Astrocyte (in vitro differentiated cells and primary cell): Measurements from ENCODE around the gene B4GALT5. TPM values are rescaled to one million over a fixed set of nuclear protein-coding genes. Genes with fewer than 3 reads are reported as not detected.

Source experiments
- DNase-seq: peaks from one replicate; pipeline ENCODE4 v3.0.0-alpha.2; 2010; ENCODE audit warnings: low read depth
- FAIRE-seq: peaks from 2 replicates; lab custom pipeline; 2011; peaks lifted over from hg19 to GRCh38; lab: Jason Lieb, UNC
- H2AFZ ChIP-seq: 2 replicates; pipeline ENCODE4 v1.6.0; 2012; ENCODE audit warnings: low read depth, low read length, inconsistent platforms
- H3K27ac ChIP-seq: 2 replicates; pipeline ENCODE4 v1.5.1; 2011; ENCODE audit warnings: low read depth, low read length, inconsistent platforms
- H3K27me3 ChIP-seq: 2 replicates; pipeline ENCODE4 v1.6.0; 2011; ENCODE audit warnings: low read length, inconsistent platforms; ENCODE audit not compliant: insufficient read depth
- H3K36me3 ChIP-seq: 2 replicates; pipeline ENCODE4 v1.5.1; 2011; ENCODE audit warnings: low read length, inconsistent platforms; ENCODE audit not compliant: insufficient read depth
- H3K4me1 ChIP-seq: 2 replicates; pipeline ENCODE4 v1.5.1; 2011; ENCODE audit warnings: low read length, inconsistent platforms; ENCODE audit not compliant: insufficient read depth
- H3K4me2 ChIP-seq: 2 replicates; pipeline ENCODE4 v1.6.0; 2012; ENCODE audit warnings: low read length, inconsistent platforms
- H3K4me3 ChIP-seq: 2 replicates; pipeline ENCODE4 v1.5.1; 2011; ENCODE audit warnings: low read depth, mild to moderate bottlenecking, low read length, inconsistent platforms; ENCODE audit not compliant: insufficient read depth
- H3K79me2 ChIP-seq: 2 replicates; pipeline ENCODE4 v1.6.0; 2012; ENCODE audit warnings: mild to moderate bottlenecking, low read length, inconsistent platforms; ENCODE audit not compliant: insufficient read depth
- H3K9ac ChIP-seq: 2 replicates; pipeline ENCODE4 v1.6.0; 2012; ENCODE audit warnings: mild to moderate bottlenecking, low read length, inconsistent platforms
- H3K9me3 ChIP-seq: 2 replicates; pipeline ENCODE4 v1.5.1; 2012; ENCODE audit warnings: low read depth, mild to moderate bottlenecking, low read length, inconsistent platforms; ENCODE audit not compliant: insufficient read depth
- H4K20me1 ChIP-seq: 2 replicates; pipeline ENCODE4 v1.6.0; 2012; ENCODE audit warnings: low read length, inconsistent platforms; ENCODE audit not compliant: insufficient read depth
- H3K27ac Mint-ChIP-seq: one replicate; pipeline ENCODE4 v1.8.0; 2021; ENCODE audit warnings: mild to moderate bottlenecking, mixed read lengths; ENCODE audit not compliant: unreplicated experiment
- H3K27me3 Mint-ChIP-seq: one replicate; pipeline ENCODE4 v1.8.0; 2021; ENCODE audit warnings: low read depth, mixed read lengths; ENCODE audit not compliant: unreplicated experiment
- H3K36me3 Mint-ChIP-seq: one replicate; pipeline ENCODE4 v1.8.0; 2021; ENCODE audit warnings: low read depth, mixed read lengths; ENCODE audit not compliant: unreplicated experiment
- H3K4me1 Mint-ChIP-seq: one replicate; pipeline ENCODE4 v1.8.0; 2021; ENCODE audit warnings: low read depth, mixed read lengths; ENCODE audit not compliant: unreplicated experiment
- H3K4me3 Mint-ChIP-seq: one replicate; pipeline ENCODE4 v1.8.0; 2021; ENCODE audit warnings: mild to moderate bottlenecking, moderate library complexity, mixed read lengths; ENCODE audit not compliant: unreplicated experiment
- H3K9me3 Mint-ChIP-seq: one replicate; pipeline ENCODE4 v1.8.0; 2021; ENCODE audit warnings: mild to moderate bottlenecking, mixed read lengths; ENCODE audit not compliant: unreplicated experiment
- CTCF ChIP-seq: IDR thresholded peaks from 2 replicates; pipeline ENCODE4 v1.5.1; 2011; ENCODE audit warnings: low read depth, mild to moderate bottlenecking, inconsistent platforms, low read length, moderate library complexity; ENCODE audit not compliant: insufficient read depth
- EZH2 ChIP-seq: IDR thresholded peaks from 2 replicates; pipeline ENCODE4 v1.6.1; 2012; ENCODE audit warnings: mild to moderate bottlenecking, low read length, inconsistent platforms; ENCODE audit not compliant: insufficient read depth
- total RNA-seq: library from RNA; stranded (reverse); gene quantifications from 2 replicates; pipeline ENCODE4 v1.2.1, GENCODE V29; 2021

The B4GALT5 gene
- total RNA-seq, 1 donor from 2014 or later, result 41.9 TPM

- no peak for TF ChIP-seq EZH2
- no peak for TF ChIP-seq CTCF
- H3K4me3 ChIP-seq, result no peak overlapping the region
- H2AFZ ChIP-seq, result no peak overlapping the region
- H3K27me3 Mint-ChIP-seq, result peaks cover 17% of the 10 kb centered on the region
- H3K27ac Mint-ChIP-seq, result no peak overlapping the region
- H3K9me3 ChIP-seq, result no peaks in the 10 kb centered on the region
- no peak overlapping the region for H3K27ac ChIP-seq
- H3K4me2 ChIP-seq, result no peak overlapping the region
- FAIRE-seq (no peak), DNase-seq (no peak)
- no peaks in the 10 kb centered on the region for H3K4me1 Mint-ChIP-seq
- no peaks in the 10 kb centered on the region for H3K79me2 ChIP-seq
- H3K9ac ChIP-seq, result no peak overlapping the region
- no peaks in the 10 kb centered on the region for H3K36me3 ChIP-seq
- no peak overlapping the region for H3K4me3 Mint-ChIP-seq
- peaks cover 5% of the 10 kb centered on the region for H3K27me3 ChIP-seq
- H3K36me3 Mint-ChIP-seq, result no peaks in the 10 kb centered on the region
- peaks cover 6% of the 10 kb centered on the region for H3K4me1 ChIP-seq
- H3K9me3 Mint-ChIP-seq, result no peaks in the 10 kb centered on the region
- no peaks in the 10 kb centered on the region for H4K20me1 ChIP-seq
Observed at GRCh38 chr20:49602345-49603208, 111.1 kb downstream of the B4GALT5 start.

- peaks cover 2% of the 10 kb centered on the region for H3K27me3 ChIP-seq
- H3K9me3 ChIP-seq, result no peaks in the 10 kb centered on the region
- Mint-ChIP-seq H3K36me3 (no peaks in the 10 kb centered on the region), H3K27ac (no peak overlapping the region), H3K9me3 (no peaks in the 10 kb centered on the region), H3K4me1 (peaks cover 2% of the 10 kb centered on the region), H3K27me3 (peaks cover 18% of the 10 kb centered on the region), H3K4me3 (no peak overlapping the region)
- no peak overlapping the region for H3K4me2 ChIP-seq
- peaks cover 8% of the 10 kb centered on the region for H3K4me1 ChIP-seq
- H3K9ac ChIP-seq, result no peak overlapping the region
- no peak overlapping the region for H3K4me3 ChIP-seq
- no peak overlapping the region for H3K27ac ChIP-seq
- H3K79me2 ChIP-seq, result no peaks in the 10 kb centered on the region
- DNase-seq (no peak), FAIRE-seq (no peak)
- H3K36me3 ChIP-seq, result no peaks in the 10 kb centered on the region
- H4K20me1 ChIP-seq, result no peaks in the 10 kb centered on the region
- no peak overlapping the region for H2AFZ ChIP-seq
- TF ChIP-seq CTCF, result no peak
- no peak for TF ChIP-seq EZH2
Observed at GRCh38 chr20:49601153-49601924, 112.3 kb downstream of the B4GALT5 start.
